Activated T-helper 2 cell treated with anti-CD3 and anti-CD28 coated beads, Interferon-gamma antibody, Interleukin-2, Interleukin-4, amounts not matched to agents 10 μg/mL and 5 μg/mL and 100 μg/mL, durations not matched to agents 14 hours and 24 hours and 36 hours (primary cell): ENCODE measurements around the gene DSP. TPM values are rescaled to one million over a fixed set of nuclear protein-coding genes. Genes with fewer than 3 reads are reported as not detected.
A peak's percentile ranks its signal among the peaks of the same experiment; 100 is the strongest.

Experiments
- DNase-seq: peaks from one replicate; pipeline ENCODE4 v3.0.0; 2021; ENCODE audit warnings: low spot score
- H3K27ac Mint-ChIP-seq: one replicate; pipeline ENCODE4 v1.8.0; 2021; ENCODE audit warnings: mixed read lengths
- H3K27me3 Mint-ChIP-seq: one replicate; pipeline ENCODE4 v1.8.0; 2021; ENCODE audit warnings: low read depth, mixed read lengths
- H3K36me3 Mint-ChIP-seq: one replicate; pipeline ENCODE4 v1.8.0; 2021; ENCODE audit warnings: low read depth, mixed read lengths
- H3K4me1 Mint-ChIP-seq: one replicate; pipeline ENCODE4 v1.8.0; 2021; ENCODE audit warnings: low read depth, mixed read lengths
- H3K4me3 Mint-ChIP-seq: one replicate; pipeline ENCODE4 v1.8.0; 2021; ENCODE audit warnings: low read depth, mild to moderate bottlenecking, moderate library complexity, mixed read lengths
- H3K9me3 Mint-ChIP-seq: one replicate; pipeline ENCODE4 v1.8.0; 2021; ENCODE audit warnings: mixed read lengths
- intact Hi-C: fragments of 100-400 bp; cut with micrococcal nuclease; formaldehyde crosslinking; loops from one replicate; pipeline ENCODE4 v1.15.1; 2023
- total RNA-seq: library from RNA; stranded (reverse); gene quantifications from 2 replicates; pipeline ENCODE4 v1.2.3, GENCODE V29; 2022

DSP gene
- total RNA-seq, 1 donor from 2014 or later, result 0.02 TPM

DNA sequence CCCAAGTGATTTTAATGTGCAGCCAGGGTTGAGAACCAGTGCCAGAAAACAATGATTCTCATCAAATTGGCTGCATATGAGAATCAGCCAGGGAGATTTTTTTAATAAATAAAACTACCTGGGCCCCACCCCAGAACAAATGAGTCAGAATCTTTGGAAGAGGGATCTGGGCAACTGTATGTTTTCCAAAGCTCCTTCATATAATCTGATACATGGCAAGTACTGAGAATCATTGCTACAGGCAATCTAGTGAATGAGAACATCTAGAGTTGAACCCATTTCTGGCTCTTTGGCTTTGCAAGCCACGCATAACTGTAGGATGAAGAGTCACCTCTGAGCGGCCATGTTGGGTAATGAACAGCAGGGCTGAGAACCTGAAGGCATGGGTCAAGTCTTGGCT, 26.1 kb upstream of the DSP start:
- H3K9me3 Mint-ChIP-seq, result no peaks in the 10 kb centered on the region
- no peak overlapping the region for H3K4me3 Mint-ChIP-seq
- H3K27ac Mint-ChIP-seq, result no peak overlapping the region
- no peak for DNase-seq
- intact Hi-C loops, result no loop called here
- H3K27me3 Mint-ChIP-seq, result peaks cover 20% of the 10 kb centered on the region
- no peaks in the 10 kb centered on the region for H3K36me3 Mint-ChIP-seq
- no peaks in the 10 kb centered on the region for H3K4me1 Mint-ChIP-seq

DNA sequence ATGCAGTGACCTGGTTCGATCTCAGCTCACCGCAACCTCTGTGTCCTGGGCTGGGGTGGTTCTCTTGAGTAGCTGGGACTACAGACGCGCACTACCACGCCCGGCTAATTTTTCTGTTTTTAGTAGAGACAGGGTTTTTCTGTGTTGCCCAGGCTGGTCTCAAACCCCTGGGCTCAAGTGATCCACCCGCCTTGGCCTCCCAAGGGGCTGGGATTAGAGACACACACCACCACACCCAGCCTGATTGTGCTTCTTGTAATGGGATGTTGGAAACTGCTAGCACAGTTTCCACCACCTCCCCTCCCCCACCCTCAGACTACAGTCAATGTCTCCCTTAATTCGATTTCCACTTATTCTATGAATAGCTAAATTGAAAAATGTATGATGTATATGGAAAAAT, 22.6 kb upstream of the DSP start:
- Mint-ChIP-seq H3K27ac (no peak overlapping the region), H3K27me3 (peaks cover 25% of the 10 kb centered on the region), H3K4me3 (no peak overlapping the region), H3K4me1 (no peaks in the 10 kb centered on the region), H3K36me3 (no peaks in the 10 kb centered on the region), H3K9me3 (no peaks in the 10 kb centered on the region)
- intact Hi-C loops, result no loop called here
- no peak for DNase-seq

DNA sequence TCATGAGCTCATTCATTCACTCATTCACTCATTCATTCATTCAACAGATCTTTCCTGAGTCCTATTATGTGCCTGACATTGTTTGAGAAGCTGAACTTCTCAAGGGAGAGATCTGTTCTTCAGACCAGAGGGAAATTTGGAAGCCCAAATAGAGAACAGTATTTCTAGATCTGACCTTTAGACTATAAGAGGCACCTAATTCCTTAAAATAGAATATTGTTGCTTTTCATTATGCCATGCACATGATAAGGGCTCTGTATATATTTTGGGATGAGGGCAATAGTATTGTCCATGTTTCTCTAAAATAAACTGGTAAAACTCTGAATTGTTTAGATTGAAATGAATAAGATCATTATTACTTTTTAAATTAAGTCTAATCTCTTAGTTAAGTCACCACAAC, 18.6 kb upstream of the DSP start:
- H3K4me3 Mint-ChIP-seq, result no peak overlapping the region
- no peaks in the 10 kb centered on the region for H3K36me3 Mint-ChIP-seq
- intact Hi-C loops, result no loop called here
- no peak for DNase-seq
- no peaks in the 10 kb centered on the region for H3K9me3 Mint-ChIP-seq
- H3K27ac Mint-ChIP-seq, result no peak overlapping the region
- no peaks in the 10 kb centered on the region for H3K4me1 Mint-ChIP-seq
- peaks cover 33% of the 10 kb centered on the region for H3K27me3 Mint-ChIP-seq

DNA sequence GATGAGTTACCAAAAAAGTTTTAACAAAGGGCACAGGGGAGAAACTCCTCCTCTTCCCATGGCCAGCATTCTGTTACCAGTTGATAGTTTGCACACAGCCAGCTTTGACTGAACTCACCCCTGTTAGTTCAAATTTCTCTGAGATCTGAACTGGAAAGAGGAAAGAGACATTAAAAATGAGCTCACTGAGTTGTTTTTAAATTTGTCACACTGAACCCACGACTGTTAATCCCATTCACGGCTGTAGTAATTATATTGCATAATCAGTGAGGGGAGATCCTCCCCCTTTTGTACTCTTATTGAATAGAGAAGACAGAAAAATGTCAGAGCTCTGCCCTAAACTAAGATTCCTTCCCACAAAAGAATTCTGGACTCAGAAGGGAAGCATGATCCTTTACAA, 17.5 kb upstream of the DSP start:
- Mint-ChIP-seq H3K4me1 (no peaks in the 10 kb centered on the region), H3K27ac (no peak overlapping the region), H3K4me3 (no peak overlapping the region), H3K9me3 (no peaks in the 10 kb centered on the region), H3K27me3 (peaks cover 39% of the 10 kb centered on the region), H3K36me3 (no peaks in the 10 kb centered on the region)
- no peak for DNase-seq
- intact Hi-C loops, result no loop called here

DNA sequence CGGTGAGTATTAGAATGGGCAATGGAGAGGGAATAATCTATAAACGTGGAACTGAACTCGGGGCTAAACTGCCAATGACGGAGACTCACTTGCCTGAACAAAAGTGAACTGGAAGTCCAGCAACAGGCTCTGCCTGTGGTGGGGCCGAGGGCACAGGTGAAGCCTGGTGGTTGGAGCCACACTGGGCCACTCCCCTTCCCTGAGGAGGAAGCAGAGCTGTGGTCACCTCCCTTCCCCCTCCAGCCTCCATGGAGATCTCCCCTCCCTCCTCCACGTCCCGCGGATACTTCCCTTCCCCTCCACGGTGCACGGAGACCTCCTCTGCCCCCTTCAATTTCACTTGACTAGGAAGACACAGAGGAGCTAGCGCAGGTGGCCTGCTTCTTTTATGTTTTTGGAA, 14.7 kb upstream of the DSP start:
- no peak for DNase-seq
- intact Hi-C loops, result no loop called here
- Mint-ChIP-seq H3K4me3 (no peak overlapping the region), H3K36me3 (no peaks in the 10 kb centered on the region), H3K9me3 (no peaks in the 10 kb centered on the region), H3K27ac (no peak overlapping the region), H3K27me3 (peaks cover 46% of the 10 kb centered on the region), H3K4me1 (no peaks in the 10 kb centered on the region)

DNA sequence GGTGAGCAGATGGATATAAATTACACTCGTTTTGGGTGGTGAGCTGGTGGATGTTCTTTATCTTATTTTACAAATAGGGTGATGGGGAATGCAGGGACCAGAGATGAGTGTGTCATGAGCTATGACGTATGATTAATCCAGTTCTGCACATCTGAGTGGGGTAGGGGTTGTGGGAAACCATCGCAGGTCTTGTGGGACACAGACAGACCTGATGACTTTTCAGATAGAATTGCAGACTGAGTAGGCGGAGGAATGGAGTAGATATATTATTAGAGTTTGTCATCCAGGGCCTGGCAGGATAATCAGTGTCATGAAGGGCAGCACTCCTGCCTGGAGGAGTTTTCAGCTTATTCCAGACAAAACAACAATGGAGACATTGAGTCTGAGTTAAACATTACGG, 12.9 kb upstream of the DSP start:
- Mint-ChIP-seq H3K27me3 (peaks cover 48% of the 10 kb centered on the region), H3K9me3 (no peaks in the 10 kb centered on the region), H3K27ac (no peak overlapping the region), H3K36me3 (no peaks in the 10 kb centered on the region), H3K4me1 (no peaks in the 10 kb centered on the region), H3K4me3 (no peak overlapping the region)
- intact Hi-C loops, result no loop called here
- DNase-seq, result no peak

DNA sequence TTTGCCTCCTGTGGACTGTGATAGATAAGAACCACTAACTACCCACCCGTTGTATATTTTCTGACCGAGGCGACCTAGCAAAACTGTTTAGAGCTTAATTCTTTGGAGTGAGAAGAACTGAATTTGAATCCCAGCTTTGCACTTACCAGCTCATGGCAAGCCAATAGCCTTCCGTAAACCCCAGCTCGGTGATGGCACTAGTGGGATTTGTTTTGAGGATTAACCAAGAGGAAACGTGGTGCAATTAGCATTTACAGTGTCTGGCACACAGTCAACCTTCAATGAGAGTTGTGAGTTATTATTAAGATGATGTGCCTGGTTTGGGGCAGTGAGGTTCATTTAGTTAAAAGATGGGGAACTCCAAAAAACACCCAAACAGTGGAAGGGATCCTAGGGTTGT, 12.3 kb upstream of the DSP start:
- Mint-ChIP-seq H3K36me3 (no peaks in the 10 kb centered on the region), H3K27ac (no peak overlapping the region), H3K4me3 (no peak overlapping the region), H3K4me1 (no peaks in the 10 kb centered on the region), H3K9me3 (no peaks in the 10 kb centered on the region), H3K27me3 (peaks cover 52% of the 10 kb centered on the region)
- intact Hi-C loops, result no loop called here
- no peak for DNase-seq

DNA sequence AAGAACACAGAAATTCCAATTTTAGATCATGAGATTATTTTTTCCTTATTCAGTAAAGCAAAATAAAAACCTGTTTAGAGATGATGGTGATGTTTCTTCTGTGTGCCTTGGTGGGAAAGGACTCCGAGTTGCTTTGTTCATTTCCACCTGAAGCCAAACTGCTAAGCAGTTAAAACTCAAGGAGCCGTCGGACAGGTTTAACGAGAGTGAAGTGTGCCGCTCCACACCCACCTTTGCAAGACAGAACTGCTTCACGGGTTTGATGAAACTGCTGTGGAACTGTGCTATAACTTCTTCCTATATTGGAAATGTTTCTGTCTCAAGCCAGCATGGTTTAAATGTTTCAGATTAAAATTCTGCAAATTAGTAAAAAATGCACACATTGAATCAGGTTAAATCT, 9.2 kb upstream of the DSP start:
- Mint-ChIP-seq H3K27me3 (peaks cover 65% of the 10 kb centered on the region), H3K4me1 (no peaks in the 10 kb centered on the region), H3K27ac (no peak overlapping the region), H3K36me3 (no peaks in the 10 kb centered on the region), H3K4me3 (no peak overlapping the region), H3K9me3 (no peaks in the 10 kb centered on the region)
- intact Hi-C loops, result no loop called here
- no peak for DNase-seq

DNA sequence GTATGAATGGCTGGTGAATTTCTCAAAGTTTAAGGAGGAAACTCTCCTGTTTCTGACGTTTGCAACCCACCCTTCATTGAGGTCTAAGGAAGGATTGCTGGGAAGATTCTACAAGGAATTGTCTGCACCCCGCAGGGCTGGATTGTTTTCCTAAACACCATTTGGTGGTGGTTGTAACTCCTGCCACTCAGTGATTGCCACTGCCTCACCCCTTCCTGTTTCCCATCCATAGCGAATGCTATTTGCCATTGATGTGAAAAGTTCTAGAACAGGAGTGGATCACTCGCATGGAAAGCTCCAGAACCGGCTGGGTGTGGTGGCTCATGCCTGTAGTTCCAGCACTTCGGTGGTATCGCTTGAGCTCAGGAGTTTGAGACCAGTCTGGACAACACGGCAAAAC, 8.7 kb upstream of the DSP start:
- no peaks in the 10 kb centered on the region for H3K36me3 Mint-ChIP-seq
- H3K27me3 Mint-ChIP-seq, result peaks cover 66% of the 10 kb centered on the region
- intact Hi-C loops, result no loop called here
- no peak overlapping the region for H3K27ac Mint-ChIP-seq
- no peaks in the 10 kb centered on the region for H3K4me1 Mint-ChIP-seq
- no peak for DNase-seq
- H3K4me3 Mint-ChIP-seq, result no peak overlapping the region
- H3K9me3 Mint-ChIP-seq, result no peaks in the 10 kb centered on the region

DNA sequence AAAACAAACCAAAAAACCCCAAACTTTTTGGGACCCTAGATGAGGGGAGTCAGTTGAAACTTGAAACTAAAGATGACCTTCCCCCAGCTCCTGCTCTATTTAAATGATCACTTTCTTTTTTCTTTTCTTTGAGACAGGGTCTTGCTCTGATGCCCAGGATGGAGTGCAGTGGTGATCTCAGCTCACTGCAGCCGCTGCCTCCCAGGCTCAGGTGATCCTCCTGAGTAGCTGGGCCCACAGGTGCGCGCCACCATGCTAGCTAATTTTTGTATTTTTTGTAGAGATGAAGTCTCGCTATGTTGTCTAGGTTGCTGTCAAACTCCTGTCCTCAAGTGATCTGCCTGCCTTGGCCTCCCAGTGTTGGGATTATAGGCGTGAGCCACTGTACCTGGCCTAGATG, 7.3 kb upstream of the DSP start:
- Mint-ChIP-seq H3K9me3 (no peaks in the 10 kb centered on the region), H3K27ac (no peak overlapping the region), H3K4me1 (no peaks in the 10 kb centered on the region), H3K4me3 (no peak overlapping the region), H3K36me3 (no peaks in the 10 kb centered on the region), H3K27me3 (peaks cover 67% of the 10 kb centered on the region)
- no peak for DNase-seq
- intact Hi-C loops, result no loop called here

DNA sequence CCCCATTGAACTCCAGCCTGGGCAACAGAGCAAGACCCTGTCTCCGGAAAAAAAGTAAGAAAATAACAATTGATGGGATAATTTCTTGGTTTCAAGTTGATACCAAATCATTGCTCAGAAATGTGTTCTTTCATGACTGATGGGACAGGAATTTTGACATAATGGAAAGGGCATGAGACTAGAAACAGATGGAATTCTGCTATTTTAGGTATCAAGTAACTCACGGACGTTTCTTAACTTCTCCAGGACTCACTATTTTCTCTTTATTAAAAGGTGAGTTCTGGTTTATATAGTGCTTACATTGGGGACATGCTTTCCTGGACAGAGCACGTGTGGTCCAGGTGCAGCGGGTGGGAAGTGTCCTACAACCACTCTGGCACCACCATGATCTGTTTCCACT, 6.0 kb upstream of the DSP start:
- Mint-ChIP-seq H3K36me3 (no peaks in the 10 kb centered on the region), H3K4me3 (no peak overlapping the region), H3K27me3 (peaks cover 72% of the 10 kb centered on the region)

DNA sequence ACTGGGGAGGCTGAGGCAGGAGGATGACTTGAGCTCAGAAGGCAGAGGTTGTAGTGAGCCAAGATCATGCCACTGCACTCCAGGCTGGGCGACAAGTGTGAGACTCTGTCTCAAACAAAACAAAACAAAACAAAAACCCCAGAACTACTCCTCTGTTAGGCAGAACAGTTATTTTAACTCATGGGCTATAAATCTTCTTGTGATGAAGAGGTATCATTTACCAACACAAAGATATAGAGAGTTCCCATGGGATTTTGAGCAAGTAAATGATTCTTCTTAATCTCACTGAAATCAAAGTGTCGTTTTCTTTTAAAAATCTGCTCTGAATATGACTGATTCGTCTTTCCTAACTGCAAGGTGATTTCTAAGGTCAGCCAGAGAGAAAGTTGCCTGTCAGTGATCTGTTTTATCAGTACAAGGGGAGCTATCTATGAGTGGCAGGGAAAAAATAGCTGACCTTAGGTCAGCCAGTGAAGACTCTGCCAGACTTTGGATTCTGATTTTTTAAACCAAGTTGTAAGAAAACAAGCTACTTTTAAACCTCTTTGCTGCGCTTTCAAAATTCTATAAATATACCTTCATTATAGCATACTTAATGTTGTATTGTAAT, 3.8 kb upstream of the DSP start:
- no peak overlapping the region for H3K4me3 Mint-ChIP-seq
- H3K9me3 Mint-ChIP-seq, result no peaks in the 10 kb centered on the region
- peaks cover 78% of the 10 kb centered on the region for H3K27me3 Mint-ChIP-seq
- no peak overlapping the region for H3K27ac Mint-ChIP-seq
- DNase-seq, result no peak
- no peaks in the 10 kb centered on the region for H3K36me3 Mint-ChIP-seq
- intact Hi-C loops, result no loop called here
- H3K4me1 Mint-ChIP-seq, result peaks cover 9% of the 10 kb centered on the region

More for the DNA sequence above, 6.0 kb upstream of the DSP start:
- Mint-ChIP-seq H3K4me1 (peaks cover 1% of the 10 kb centered on the region), H3K9me3 (no peaks in the 10 kb centered on the region), H3K27ac (no peak overlapping the region)
- DNase-seq, result no peak
- intact Hi-C loops, result no loop called here

DNA sequence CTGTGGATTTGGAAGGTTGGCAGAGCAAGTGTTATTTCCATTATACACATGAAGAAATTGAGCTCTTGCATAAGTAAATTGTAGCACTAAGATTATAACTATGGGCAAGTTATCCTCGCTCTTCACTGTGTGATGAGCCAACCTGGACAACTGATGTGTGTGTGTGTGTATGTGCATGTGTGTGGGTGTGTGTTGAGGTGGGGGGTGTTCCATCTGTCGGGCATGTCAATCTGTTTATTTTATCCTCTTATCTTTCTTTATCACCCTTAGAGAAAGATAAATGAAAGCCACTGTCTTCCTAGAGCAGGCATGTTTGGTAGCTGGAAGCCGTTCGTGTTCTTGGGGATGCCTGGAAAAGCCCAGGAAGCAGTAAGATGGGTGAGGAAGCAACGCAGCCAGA, 3.0 kb upstream of the DSP start:
- no peaks in the 10 kb centered on the region for H3K9me3 Mint-ChIP-seq
- peaks cover 9% of the 10 kb centered on the region for H3K4me1 Mint-ChIP-seq
- DNase-seq, result no peak
- H3K27ac Mint-ChIP-seq, result no peak overlapping the region
- H3K27me3 Mint-ChIP-seq, result peaks cover 77% of the 10 kb centered on the region
- no peaks in the 10 kb centered on the region for H3K36me3 Mint-ChIP-seq
- H3K4me3 Mint-ChIP-seq, result no peak overlapping the region
- intact Hi-C loops, result no loop called here

DNA sequence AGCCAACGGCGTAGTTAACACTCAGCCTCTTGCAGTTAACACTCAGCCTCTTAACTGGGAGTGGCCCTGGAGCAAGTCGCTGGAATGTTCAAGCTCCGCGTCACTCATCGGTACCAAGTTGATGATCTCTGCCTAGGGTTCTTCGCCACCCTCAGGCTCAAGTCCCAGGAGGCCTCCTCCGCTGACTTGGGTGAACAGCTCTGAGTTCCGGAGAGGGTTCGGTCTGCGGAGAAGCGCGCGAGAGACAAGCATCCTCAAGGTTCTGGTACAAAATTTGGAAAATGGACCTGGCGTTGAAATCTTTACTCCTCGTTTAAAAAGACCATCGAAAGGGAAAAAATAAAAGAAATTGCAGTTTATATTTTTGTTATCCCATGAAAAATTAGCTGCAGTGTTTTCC, 876 bp upstream of the DSP start:
- no peaks in the 10 kb centered on the region for H3K9me3 Mint-ChIP-seq

More for the DNA sequence above, 876 bp upstream of the DSP start:
- Mint-ChIP-seq H3K4me3 (peak overlapping the region; percentile 60), H3K36me3 (no peaks in the 10 kb centered on the region), H3K27ac (no peak overlapping the region), H3K4me1 (peaks cover 9% of the 10 kb centered on the region), H3K27me3 (peaks cover 76% of the 10 kb centered on the region)
- DNase-seq, result no peak
- intact Hi-C loops, result loop anchor here (5.0 kb wide), 1 partner anchor 187 kb away; the partner anchor contains the start of gene BMP6
